ENCODE results near the gene CHRNB2. TPM values are rescaled to one million over a fixed set of nuclear protein-coding genes. Genes with fewer than 3 reads are reported as not detected.

Gene CHRNB2
- total and polyA plus RNA-seq, 2 of the 4 experiments (the other 2 are of a cell fraction), result under 0.01 to 0.03 TPM

- CTCF ChIA-PET, result no interaction called here
Measured at GRCh38 chr1:154571964-154572288, 4.3 kb downstream of the CHRNB2 start.

More at GRCh38 chr1:154571964-154572288, 4.3 kb downstream of the CHRNB2 start:
- no peak overlapping the region for H3K4ac ChIP-seq (ENCODE audit: low read depth, low read length)
- H3K4me3 ChIP-seq (ENCODE audit: insufficient read depth, low read depth, low read length), result no peak overlapping the region
- H3K27ac ChIP-seq (ENCODE audit: insufficient read depth, low read length), result no peak overlapping the region
- 92% methylated on average over 20 of the region's 29 CpGs; no CpG with 5 or more reads in 1 of the 2 experiments for WGBS, 2 experiments (ENCODE audit: extremely low coverage in 2 of 2, insufficient read length in 1 of 2)
- no peak overlapping the region for H3K4me2 ChIP-seq (ENCODE audit: low read depth, low read length)
- no peak overlapping the region for H2BK15ac ChIP-seq (ENCODE audit: low read depth, low read length)
- H3K18ac ChIP-seq (ENCODE audit: low read depth, low read length), result no peak overlapping the region
- dilution Hi-C loops (cut with HindIII; ENCODE audit: low sequenced_read_pairs, unreplicated experiment), result no loop called here
- no peak overlapping the region for H2BK120ac ChIP-seq (ENCODE audit: low read depth, low read length)
- no peak overlapping the region for H3K14ac ChIP-seq (replicated peaks; ENCODE audit: low read depth, low read length)
- H3K9me1 ChIP-seq (ENCODE audit: insufficient read depth, low read length), result peaks cover 4% of the 10 kb centered on the region; the same call in 1 of the 2 replicates
- H4K20me1 ChIP-seq (ENCODE audit: insufficient read depth, low read length), result peaks cover 13% of the 10 kb centered on the region; the same call in 1 of the 2 replicates
- H2BK20ac ChIP-seq (ENCODE audit: low read depth, low read length), result no peak overlapping the region
- POLR2A ChIA-PET (ENCODE audit: unreplicated experiment), result no interaction called here
- no peaks in the 10 kb centered on the region for H3K36me3 ChIP-seq (ENCODE audit: control insufficient read depth, insufficient read depth, low read length)
- no peak overlapping the region for H4K5ac ChIP-seq (ENCODE audit: low read depth, low read length)
- no peak for TF ChIP-seq NFE2L2 (IDR thresholded peaks at IDR 0.05; ENCODE audit: low read depth, low read length)
- no peak for TF ChIP-seq RAD21 (IDR thresholded peaks at IDR 0.05; ENCODE audit: low read length)
- no peak for TF ChIP-seq CTCF (conservative IDR thresholded peaks at IDR 0.05; ENCODE audit: low read depth, low read length)
- no peak for TF ChIP-seq RCOR1 (IDR thresholded peaks at IDR 0.05; ENCODE audit: insufficient replicate concordance, low read length)
- no peak for TF ChIP-seq MAFK (IDR thresholded peaks at IDR 0.05; ENCODE audit: low read depth, low read length)
- no peak for TF ChIP-seq MAZ (IDR thresholded peaks at IDR 0.05; ENCODE audit: borderline replicate concordance, low read depth, low read length)
- TF ChIP-seq FOS (IDR thresholded peaks at IDR 0.05; ENCODE audit: low read depth, low read length), result no peak
- TF ChIP-seq POLR2A (IDR thresholded peaks at IDR 0.05; ENCODE audit: low read depth, low read length), result no peak
- TF ChIP-seq BHLHE40 (IDR thresholded peaks at IDR 0.05; ENCODE audit: low read depth, low read length), result no peak
- TF ChIP-seq SMC3 (IDR thresholded peaks at IDR 0.05; ENCODE audit: low read depth, low read length), result no peak
- TF ChIP-seq RFX5 (IDR thresholded peaks at IDR 0.05; ENCODE audit: low read depth, low read length), result no peak
- TF ChIP-seq CEBPB (IDR thresholded peaks at IDR 0.05; ENCODE audit: low read depth, low read length), result no peak
- TF ChIP-seq MXI1 (IDR thresholded peaks at IDR 0.05; ENCODE audit: borderline replicate concordance, low read depth, low read length), result no peak
- TF ChIP-seq, protein P1, sequence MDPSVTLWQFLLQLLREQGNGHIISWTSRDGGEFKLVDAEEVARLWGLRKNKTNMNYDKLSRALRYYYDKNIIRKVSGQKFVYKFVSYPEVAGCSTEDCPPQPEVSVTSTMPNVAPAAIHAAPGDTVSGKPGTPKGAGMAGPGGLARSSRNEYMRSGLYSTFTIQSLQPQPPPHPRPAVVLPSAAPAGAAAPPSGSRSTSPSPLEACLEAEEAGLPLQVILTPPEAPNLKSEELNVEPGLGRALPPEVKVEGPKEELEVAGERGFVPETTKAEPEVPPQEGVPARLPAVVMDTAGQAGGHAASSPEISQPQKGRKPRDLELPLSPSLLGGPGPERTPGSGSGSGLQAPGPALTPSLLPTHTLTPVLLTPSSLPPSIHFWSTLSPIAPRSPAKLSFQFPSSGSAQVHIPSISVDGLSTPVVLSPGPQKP (IDR thresholded peaks at IDR 0.05; ENCODE audit: borderline replicate concordance, low read depth, low read length), result no peak
- TF ChIP-seq, protein P2, sequence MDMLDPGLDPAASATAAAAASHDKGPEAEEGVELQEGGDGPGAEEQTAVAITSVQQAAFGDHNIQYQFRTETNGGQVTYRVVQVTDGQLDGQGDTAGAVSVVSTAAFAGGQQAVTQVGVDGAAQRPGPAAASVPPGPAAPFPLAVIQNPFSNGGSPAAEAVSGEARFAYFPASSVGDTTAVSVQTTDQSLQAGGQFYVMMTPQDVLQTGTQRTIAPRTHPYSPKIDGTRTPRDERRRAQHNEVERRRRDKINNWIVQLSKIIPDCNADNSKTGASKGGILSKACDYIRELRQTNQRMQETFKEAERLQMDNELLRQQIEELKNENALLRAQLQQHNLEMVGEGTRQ (IDR thresholded peaks at IDR 0.05; ENCODE audit: low read depth, low read length), result no peak
- no peak for TF ChIP-seq CHD1 (IDR thresholded peaks at IDR 0.05; ENCODE audit: low read depth, low read length)
- no peak overlapping the region for H2AK5ac ChIP-seq (ENCODE audit: low read depth, low read length)
- in situ Hi-C loops (cut with MboI; ENCODE audit: low sequenced_read_pairs), result no loop called here
- H3K9me3 ChIP-seq (ENCODE audit: control insufficient read depth, insufficient read depth, low read length), result no peaks in the 10 kb centered on the region
- peaks cover 4% of the 10 kb centered on the region; the same call in 1 of the 2 replicates for H3K4me1 ChIP-seq (ENCODE audit: control insufficient read depth, insufficient read depth, low read length)
- H4K91ac ChIP-seq (ENCODE audit: insufficient read depth, low read depth, low read length), result no peak overlapping the region
- no peak overlapping the region for H3K23ac ChIP-seq (ENCODE audit: low read depth, low read length)
- intact Hi-C loops (cut with micrococcal nuclease), result no loop called here
- no peaks in the 10 kb centered on the region for H3K79me1 ChIP-seq (ENCODE audit: low read depth in 1 of 2, low read length in 2 of 2)
- H2AK9ac ChIP-seq (replicated peaks; ENCODE audit: low read depth, low read length, poor library complexity), result no peak overlapping the region
- no peak overlapping the region for H2AFZ ChIP-seq (replicated peaks; ENCODE audit: low read length, poor library complexity)
- no peak overlapping the region for H2BK5ac ChIP-seq (ENCODE audit: low read depth, low read length, poor library complexity, severe bottlenecking)
- no peak overlapping the region for H3K9ac ChIP-seq (ENCODE audit: low read depth, low read length)
- no peak for ATAC-seq (ENCODE audit: low read depth)
- peaks cover 36% of the 10 kb centered on the region for H3K27me3 ChIP-seq (ENCODE audit: control insufficient read depth, insufficient read depth, low read length)
- no TSS peak for BruUV-seq (replicated peaks)
- no peak overlapping the region for H4K8ac ChIP-seq (ENCODE audit: low read depth in 2 of 2, low read length in 2 of 2)
- no peak for DNase-seq
- no peak overlapping the region for H3K56ac ChIP-seq (ENCODE audit: extremely low read depth, insufficient read depth, low read length)
